A673 (cell line): ENCODE results near the gene TTLL5.

Source experiments
- EZH2 ChIP-seq: fragments of 200-600 bp; sonication (generic); IDR thresholded peaks from 2 replicates; pipeline ENCODE4 v1.6.1; 2017; ENCODE audit warnings: borderline replicate concordance, low read depth, mild to moderate bottlenecking, mixed read lengths, antibody characterized with exemption, low read length; ENCODE audit not compliant: poor library complexity, severe bottlenecking
- TF ChIP-seq, protein P1 (sequence below): fragments of 300-800, 200-600 bp; sonication (generic); conservative IDR thresholded peaks from 2 replicates; pipeline ENCODE4 v1.5.1; 2017; ENCODE audit warnings: low read depth, mild to moderate bottlenecking, antibody characterized with exemption, low read length, moderate library complexity, mixed read lengths

DNA sequence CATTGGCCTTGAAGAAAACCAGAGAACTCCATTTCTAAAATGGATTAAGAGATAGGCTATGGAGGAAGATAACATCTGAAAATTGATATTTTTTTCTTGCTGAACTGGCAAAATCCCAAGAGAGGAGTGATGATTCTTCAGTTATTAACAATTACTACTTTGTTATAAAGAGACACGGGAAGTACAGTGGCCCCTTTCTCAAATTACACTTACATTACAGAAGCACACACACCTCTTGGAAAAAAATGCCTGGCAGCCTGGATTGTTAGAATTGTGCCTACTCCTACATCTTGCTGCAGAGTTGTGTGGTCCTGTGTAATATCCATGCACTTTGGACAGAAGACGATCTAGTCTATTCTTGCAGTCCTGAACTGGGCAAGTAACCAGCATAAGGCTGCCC, 249.0 kb downstream of the TTLL5 start:
- TF ChIP-seq, protein P1, sequence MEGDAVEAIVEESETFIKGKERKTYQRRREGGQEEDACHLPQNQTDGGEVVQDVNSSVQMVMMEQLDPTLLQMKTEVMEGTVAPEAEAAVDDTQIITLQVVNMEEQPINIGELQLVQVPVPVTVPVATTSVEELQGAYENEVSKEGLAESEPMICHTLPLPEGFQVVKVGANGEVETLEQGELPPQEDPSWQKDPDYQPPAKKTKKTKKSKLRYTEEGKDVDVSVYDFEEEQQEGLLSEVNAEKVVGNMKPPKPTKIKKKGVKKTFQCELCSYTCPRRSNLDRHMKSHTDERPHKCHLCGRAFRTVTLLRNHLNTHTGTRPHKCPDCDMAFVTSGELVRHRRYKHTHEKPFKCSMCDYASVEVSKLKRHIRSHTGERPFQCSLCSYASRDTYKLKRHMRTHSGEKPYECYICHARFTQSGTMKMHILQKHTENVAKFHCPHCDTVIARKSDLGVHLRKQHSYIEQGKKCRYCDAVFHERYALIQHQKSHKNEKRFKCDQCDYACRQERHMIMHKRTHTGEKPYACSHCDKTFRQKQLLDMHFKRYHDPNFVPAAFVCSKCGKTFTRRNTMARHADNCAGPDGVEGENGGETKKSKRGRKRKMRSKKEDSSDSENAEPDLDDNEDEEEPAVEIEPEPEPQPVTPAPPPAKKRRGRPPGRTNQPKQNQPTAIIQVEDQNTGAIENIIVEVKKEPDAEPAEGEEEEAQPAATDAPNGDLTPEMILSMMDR, result no peak
- no peak for TF ChIP-seq EZH2
